Dedifferentiated amniotic fluid mesenchymal stem cell (primary cell): ENCODE measurements around the gene CCNL1.

Experiments used
- DNase-seq: peaks from one replicate; pipeline ENCODE4 v3.0.0-alpha.2; 2016; ENCODE audit errors: extremely low spot score

The CCNL1 gene

DNA sequence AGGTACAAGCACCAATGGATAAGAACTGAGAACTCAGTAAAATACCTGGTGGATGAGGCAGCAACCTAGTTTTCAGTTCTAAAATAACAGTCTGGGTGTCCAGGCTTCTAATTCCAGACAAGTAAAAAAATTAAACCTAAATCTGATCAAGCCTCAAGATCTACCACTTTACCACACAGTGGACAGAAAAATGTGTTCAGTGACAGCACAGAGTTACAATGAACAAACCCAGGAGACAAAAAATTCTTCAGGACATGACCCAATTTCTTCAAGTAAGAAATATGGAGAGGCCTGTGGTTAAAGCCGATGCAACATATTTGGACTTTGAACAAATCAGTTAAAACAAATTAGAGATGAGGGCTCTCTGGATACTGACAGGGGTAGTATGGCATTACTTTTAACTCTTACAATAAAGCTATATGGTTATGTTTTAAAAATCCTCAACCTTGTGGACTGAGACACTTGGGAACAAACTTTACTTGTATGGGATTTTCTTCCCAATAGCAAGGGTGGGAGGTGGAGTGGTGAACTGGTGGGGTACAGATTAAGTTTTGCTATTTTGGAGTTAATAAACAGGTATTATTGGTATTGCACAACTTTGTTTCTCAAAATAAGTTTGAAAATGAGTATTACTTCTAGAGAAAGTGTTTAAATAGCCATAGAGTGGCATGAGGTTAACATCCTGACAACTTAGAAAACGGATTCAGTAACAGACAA, 14.2 kb downstream of the CCNL1 start:
- no peak for DNase-seq

- no peak for DNase-seq
Measured at GRCh38 chr3:157142315-157142714, 17.6 kb downstream of the CCNL1 start.

DNA sequence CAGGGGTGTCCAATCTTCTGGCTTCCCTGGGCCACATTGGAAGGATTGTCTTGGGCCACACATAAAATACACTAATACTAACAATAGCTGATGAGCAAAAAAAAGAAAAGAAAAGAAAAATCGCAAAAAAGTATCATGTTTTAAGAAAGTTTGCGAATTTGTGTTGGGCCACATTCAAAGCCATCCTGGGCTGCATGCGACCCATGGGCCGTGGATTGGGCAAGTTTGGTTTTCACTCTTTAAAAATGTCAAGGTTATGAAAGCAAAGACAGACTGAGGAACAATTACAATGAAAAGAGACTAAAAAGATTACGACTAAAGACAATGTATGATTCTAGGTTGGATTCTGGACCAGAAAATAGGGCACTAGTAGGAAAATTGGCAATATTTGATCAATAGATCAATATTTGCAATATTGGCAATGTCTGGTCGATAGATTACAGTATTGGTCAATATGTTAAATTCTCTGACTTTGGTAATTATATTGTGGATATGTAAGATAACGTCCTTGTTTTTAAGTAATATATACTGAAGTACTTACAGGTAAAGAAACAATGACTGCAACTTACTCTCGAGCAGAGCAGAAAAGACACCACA, 19.9 kb downstream of the CCNL1 start:
- no peak for DNase-seq

DNA sequence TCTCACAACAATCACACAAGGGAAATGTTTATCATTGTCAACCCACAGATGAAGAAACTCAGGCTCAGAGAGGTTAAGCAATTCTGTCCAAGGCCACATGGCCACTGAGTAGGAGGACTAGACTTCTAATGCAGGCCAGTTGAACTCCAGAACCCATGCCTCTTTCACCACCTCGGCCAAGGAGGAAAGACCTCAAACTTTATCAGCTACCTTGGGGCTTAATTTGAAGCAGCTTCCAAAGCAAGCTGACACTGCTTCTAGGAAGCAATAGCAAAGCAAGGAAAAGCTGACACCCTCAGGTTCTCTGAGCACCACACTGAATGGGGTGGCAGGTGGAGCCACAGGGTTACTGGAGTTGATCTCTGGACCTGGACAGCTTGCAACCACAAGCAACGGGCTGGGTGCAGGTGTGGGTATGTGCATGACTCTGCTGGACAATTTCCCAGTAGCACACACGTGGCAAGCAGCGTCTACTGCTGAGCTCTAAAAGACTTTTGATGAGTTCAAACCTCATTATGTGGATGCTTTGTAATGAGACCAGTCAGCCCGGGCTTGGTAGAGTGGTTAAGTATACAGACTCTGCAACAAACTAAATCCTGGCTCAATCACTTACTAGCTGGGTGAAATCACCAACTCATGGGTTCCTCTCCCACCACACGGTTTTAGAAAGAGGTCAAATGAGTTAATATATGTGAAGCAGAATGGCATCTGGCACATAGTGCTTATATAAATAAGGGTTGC, 23.1 kb downstream of the CCNL1 start:
- no peak for DNase-seq

DNA sequence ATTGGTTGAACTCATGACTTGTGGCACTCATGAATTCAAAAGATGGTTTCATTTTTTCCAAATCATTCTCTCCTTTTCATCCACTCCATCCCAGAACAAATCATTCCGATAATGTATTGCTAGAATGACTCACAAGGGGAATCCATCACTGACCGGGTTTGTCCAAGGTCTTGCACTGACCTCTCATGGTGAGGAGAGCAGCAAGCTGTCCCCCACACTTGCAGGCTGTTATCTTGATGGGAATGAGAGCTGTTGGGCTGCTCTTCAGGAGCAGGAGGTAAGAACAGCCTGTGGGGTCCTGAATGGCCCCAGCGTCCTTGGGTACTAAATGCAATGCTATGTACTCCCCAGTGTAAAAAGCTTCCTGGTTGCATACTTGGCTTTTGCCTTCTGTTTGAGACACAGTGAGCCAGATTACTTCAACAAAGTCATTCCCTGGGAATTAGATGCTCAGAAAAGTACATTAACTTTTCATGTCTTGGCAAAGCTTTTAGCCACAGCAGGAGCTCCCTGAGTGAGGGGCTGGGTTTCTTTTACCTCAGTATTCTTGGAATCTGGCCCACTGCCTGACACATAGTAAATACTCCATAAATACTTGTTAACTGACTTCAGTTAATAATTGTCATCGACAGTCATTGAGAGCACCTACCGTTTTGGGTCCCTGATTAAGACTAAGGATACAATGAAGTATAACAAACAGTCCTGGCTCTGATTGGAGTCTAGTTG, 24.1 kb downstream of the CCNL1 start:
- no peak for DNase-seq

- DNase-seq = no peak
Measured at GRCh38 chr3:157134620-157135191, 25.2 kb downstream of the CCNL1 start.

- no peak for DNase-seq
Measured at GRCh38 chr3:157133434-157134320, 26.3 kb downstream of the CCNL1 start.

GRCh38 chr3:157132936-157133335, 27.0 kb downstream of the CCNL1 start:
- DNase-seq = no peak

- DNase-seq = no peak
Measured at GRCh38 chr3:157132341-157132740, 27.6 kb downstream of the CCNL1 start.

DNA sequence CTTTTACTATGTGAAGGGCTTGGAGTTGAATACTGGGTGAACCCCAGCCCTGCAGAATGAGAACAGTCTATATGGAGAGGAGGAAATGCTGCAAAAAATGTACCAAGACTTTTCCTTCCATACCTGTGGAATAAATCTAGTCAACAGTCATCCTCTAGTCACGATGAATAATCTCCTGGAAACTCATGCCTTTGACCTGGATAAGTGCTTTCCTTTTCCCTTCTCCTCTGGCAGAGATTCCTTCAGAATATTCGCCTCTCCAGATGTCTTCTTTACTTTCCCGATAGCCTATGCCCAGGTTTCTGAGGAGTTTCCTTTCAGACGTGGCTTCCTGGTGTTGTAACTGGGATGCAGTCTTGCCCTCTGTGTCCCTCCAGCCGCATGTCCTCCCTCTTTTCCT, 28.1 kb downstream of the CCNL1 start:
- no peak for DNase-seq

- DNase-seq = no peak
Measured at GRCh38 chr3:157130467-157131251, 29.3 kb downstream of the CCNL1 start.

GRCh38 chr3:157129803-157130466, 30.0 kb downstream of the CCNL1 start:
- no peak for DNase-seq

DNA sequence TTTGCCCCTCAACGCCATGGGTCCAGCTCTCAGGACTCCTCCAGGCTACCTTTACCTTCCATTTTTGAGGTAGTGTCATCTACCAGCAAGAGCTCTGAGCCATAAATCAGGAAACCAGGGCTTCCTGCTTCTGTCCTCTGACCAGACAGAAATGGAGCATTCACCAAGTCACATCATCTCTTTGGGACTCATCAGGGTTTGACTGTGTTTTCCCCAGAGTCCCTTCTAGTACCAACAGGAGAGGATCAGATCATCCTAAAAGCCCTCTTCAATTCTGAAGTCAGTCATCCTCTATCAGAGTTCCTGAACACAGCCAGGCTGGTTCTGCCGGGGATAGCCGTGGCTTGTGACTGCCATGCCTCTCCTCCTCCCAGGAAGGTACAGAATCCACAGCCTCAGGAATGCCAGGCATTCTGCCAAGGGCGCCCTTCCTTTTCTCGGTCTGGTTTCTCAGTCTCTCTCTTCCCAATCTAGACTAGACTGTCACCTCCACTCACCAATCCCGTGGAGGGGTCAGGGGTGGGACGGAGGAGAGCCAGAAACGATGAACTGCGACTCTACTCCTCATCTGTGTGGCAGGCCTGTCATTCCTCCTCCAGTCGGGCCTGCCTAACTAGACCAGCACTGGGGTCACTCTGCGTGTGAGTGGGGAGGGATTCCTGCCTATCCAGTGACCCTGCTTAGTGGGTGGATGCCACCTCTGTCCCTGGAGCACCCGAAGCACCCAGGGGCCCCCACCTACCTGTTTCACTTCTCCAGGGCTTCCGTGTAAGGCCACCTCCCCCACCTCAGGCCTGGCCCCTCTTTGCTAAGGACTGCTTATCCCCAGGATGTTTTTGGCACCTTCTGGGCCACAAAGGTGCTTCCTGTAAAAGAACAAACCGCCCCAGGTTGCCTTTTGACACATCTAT, 30.9 kb downstream of the CCNL1 start:
- no peak for DNase-seq

DNA sequence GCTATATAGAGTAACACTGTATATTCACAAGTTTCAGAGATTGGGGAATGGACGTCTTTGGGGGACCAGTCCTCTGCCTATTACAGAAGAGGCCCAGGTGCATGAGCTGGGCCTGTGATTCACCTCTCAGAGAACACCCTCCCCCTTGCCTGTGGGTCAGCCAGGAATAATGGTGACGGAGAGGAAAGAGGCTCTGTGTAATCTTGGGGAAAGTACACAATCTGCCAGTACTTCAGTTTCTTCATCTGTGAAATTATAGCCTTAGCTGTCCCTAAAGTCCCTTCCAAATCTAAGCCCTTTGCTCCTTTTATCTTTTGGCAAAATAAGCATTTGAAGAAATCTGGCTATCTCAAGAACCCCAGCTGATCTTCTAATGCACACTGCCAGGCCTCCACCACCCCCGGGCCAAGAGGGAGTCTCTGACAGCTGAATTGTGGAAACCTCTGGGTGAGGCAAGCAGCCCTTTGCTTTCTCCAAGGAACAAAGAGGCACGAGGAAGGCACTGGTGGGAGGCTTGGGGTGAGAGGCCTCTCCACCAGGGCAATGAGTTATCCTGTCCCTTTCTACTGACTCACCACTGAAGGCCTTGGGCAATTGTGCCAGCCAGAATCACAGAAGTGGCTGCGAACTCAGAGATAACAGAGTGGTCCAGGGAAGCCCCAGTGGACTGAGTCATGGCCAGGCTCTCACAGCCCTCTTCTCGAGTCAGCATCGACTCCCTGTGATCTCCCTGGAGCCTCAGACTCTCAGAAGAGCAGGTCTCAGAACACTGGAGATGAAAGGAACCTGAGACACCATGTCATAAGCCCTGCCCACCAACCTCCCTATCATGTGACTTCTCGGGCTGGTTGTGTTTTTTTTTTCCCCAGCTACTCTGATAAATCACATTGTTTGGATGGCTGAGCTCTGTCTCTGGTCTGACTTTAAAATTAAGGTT, 31.8 kb downstream of the CCNL1 start:
- peak; percentile 45 for DNase-seq

DNA sequence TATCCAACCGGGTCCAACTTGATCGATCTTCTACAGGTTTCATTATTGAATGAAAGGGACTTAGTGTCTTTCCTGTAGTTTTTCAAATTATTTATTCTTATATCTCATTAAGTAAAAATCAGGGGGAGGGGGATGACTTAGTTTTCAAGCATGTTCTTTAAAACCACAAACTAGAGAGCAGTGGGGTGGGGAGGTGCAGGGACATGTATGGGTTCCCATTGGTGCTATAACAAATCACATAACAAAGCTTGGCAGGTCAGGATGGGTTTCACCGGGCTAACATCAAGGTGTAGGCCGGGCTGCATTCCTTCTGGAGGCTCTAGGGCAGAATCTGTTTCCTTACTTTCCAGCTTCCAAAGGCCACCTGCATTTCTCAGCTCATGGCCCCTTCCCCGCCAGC, 32.7 kb downstream of the CCNL1 start:
- no peak for DNase-seq

DNA sequence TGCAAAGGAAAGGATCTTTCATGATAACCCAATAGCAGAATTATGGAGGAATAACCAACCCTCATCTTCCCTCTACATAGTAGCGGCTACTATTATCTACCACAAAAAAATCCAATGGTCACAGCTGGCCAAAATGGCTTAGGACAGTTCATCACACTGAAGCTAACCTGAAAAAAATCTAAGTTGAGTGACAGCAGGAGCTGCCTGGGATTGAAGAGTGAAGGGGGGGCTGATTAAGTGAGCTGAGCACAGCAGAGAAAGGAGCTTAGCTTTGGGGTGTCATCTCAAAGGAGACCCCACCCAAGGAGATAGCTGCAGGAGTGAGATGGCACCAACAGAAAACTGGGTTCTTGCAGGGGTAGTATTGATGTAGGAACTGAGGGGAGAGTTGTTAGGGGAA, 33.6 kb downstream of the CCNL1 start:
- DNase-seq = no peak

- DNase-seq = no peak
Measured at GRCh38 chr3:157125101-157125500, 34.8 kb downstream of the CCNL1 start.
